HG03342 (cell line): ENCODE data around the gene CYB561.
"Not testable (repeated sequence)": the region's sequence is repeated elsewhere in the genome, so short reads cannot be mapped to it uniquely, and the experiment has no call there.

ENCODE experiments used
- ATAC-seq: cut with Tn5 transposase; IDR thresholded peaks from one replicate; pipeline ENCODE4 v1.9.1; 2021; ENCODE audit warnings: mild to moderate bottlenecking, moderate library complexity; ENCODE audit not compliant: unreplicated experiment

CYB561 gene

GRCh38 chr17:63479495-63480184, 33.5 kb upstream of the CYB561 start:
- ATAC-seq = no peak

GRCh38 chr17:63478814-63479494, 32.8 kb upstream of the CYB561 start:
- ATAC-seq = peak; percentile 70

GRCh38 chr17:63477480-63478440, 31.7 kb upstream of the CYB561 start:
- peak; percentile 18 for ATAC-seq

- ATAC-seq = peak; percentile 55
Observed at GRCh38 chr17:63476854-63477479, 30.9 kb upstream of the CYB561 start, which contains the start of gene ACE. Gene ACE, plus strand, starts transcription at chr17:63477061. Its CDS starts 34 bp downstream, at chr17:63477095.

- ATAC-seq = no peak
Observed at GRCh38 chr17:63476459-63476853, 30.4 kb upstream of the CYB561 start.

GRCh38 chr17:63475491-63476412, 29.6 kb upstream of the CYB561 start:
- ATAC-seq = no peak

GRCh38 chr17:63474586-63475460, 28.7 kb upstream of the CYB561 start:
- no peak for ATAC-seq

GRCh38 chr17:63474174-63474573, 28.1 kb upstream of the CYB561 start:
- no peak for ATAC-seq

GRCh38 chr17:63468099-63468498, 22.0 kb upstream of the CYB561 start:
- ATAC-seq = not testable (repeated sequence)

- ATAC-seq = no peak
Observed at GRCh38 chr17:63464691-63465236, 18.7 kb upstream of the CYB561 start.

- no peak for ATAC-seq
Observed at GRCh38 chr17:63463771-63464170, 17.7 kb upstream of the CYB561 start.

GRCh38 chr17:63460018-63460417, 13.9 kb upstream of the CYB561 start:
- ATAC-seq = no peak

GRCh38 chr17:63458478-63458877, 12.4 kb upstream of the CYB561 start:
- ATAC-seq = no peak

GRCh38 chr17:63455417-63455816, 9.3 kb upstream of the CYB561 start:
- no peak for ATAC-seq

GRCh38 chr17:63454915-63455314, 8.8 kb upstream of the CYB561 start:
- no peak for ATAC-seq

- ATAC-seq = not testable (repeated sequence)
Observed at GRCh38 chr17:63454357-63454756, 8.3 kb upstream of the CYB561 start.

- ATAC-seq = no peak
Observed at GRCh38 chr17:63452962-63453551, 7.0 kb upstream of the CYB561 start.
